Effector memory CD8-positive, alpha-beta T cell (primary cell): ENCODE measurements around the gene INPP5J.

Experiments used
- ATAC-seq: fragments of 150-1000 bp; cut with Tn5 transposase; replicated peaks from 2 replicates; pipeline ENCODE4 v1.10.0; 2021; ENCODE audit warnings: mild to moderate bottlenecking, moderate library complexity
- DNase-seq, 3 experiments: peaks; one replicate each; pipeline ENCODE4 v3.0.0; 2021
- H3K27ac Mint-ChIP-seq, 2 donors: one replicate each; pipeline ENCODE4 v1.8.0; 2022; ENCODE audit warnings: mild to moderate bottlenecking in 2 of 2, mixed read lengths in 2 of 2, moderate library complexity in 2 of 2
- H3K27me3 Mint-ChIP-seq, 2 donors: one replicate each; pipeline ENCODE4 v1.8.0; 2022; ENCODE audit warnings: mixed read lengths in 2 of 2
- H3K36me3 Mint-ChIP-seq: one replicate; pipeline ENCODE4 v1.8.0; 2022; ENCODE audit warnings: mild to moderate bottlenecking, moderate library complexity, mixed read lengths; ENCODE audit not compliant: insufficient read depth
- H3K4me1 Mint-ChIP-seq, 2 donors: one replicate each; pipeline ENCODE4 v1.8.0; 2022; ENCODE audit warnings: low read depth in 2 of 2, mixed read lengths in 2 of 2
- H3K4me3 Mint-ChIP-seq, 2 donors: one replicate each; pipeline ENCODE4 v1.8.0; 2022; ENCODE audit warnings: mild to moderate bottlenecking in 2 of 2, mixed read lengths in 2 of 2, moderate library complexity in 2 of 2
- H3K9me3 Mint-ChIP-seq, 2 donors: one replicate each; pipeline ENCODE4 v1.8.0; 2022; ENCODE audit warnings: mixed read lengths in 2 of 2

Gene INPP5J

DNA sequence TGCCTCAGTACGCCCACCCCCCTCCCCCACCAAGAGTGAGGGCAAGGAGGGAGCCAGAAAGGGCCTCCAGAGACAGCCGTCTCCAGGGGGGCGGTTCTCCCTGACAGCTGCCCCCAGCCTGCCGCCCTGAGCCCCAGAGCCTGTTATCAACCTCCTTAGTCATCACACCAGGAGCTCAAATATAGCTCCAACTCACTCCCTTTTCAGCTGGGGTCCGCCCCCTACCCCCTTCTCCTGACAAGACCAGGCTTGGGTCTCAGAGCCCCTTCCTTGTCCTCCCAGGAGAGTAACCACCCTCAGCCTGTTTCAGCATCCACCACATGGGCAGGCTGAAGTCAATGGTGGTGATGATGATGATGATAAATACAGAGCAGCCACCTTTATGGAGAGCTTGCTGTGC lies 2.5 kb upstream of the INPP5J start:
- peak overlapping the region in 1 of 2 donors; percentile 36 for H3K27ac Mint-ChIP-seq
- no peak overlapping the region for H3K4me3 Mint-ChIP-seq
- H3K4me1 Mint-ChIP-seq: no peaks in the 10 kb centered on the region
- ATAC-seq (no peak), DNase-seq (no peak)
- H3K36me3 Mint-ChIP-seq: no peaks in the 10 kb centered on the region
- H3K9me3 Mint-ChIP-seq: no peaks in the 10 kb centered on the region
- no peaks in the 10 kb centered on the region for H3K27me3 Mint-ChIP-seq

DNA sequence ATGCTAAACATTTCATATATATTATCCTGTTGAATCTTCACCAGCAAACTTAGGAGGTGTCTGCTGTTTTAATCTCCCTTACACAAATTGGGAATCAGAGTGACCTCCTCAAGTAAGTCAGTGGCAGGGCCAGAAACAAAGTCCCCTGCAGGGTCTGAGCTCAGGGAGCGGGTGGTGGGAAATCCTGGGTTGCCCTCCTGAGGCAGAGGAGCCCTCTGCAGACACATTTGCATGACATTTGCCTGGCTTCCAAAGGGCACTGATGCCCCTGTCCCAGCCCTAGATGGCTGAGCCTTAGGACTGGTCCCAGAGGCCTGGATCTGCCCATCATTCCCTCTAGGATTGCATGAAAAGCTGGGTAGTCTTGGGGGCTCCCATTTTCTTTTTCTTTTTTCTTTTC lies 2.1 kb upstream of the INPP5J start:
- H3K4me3 Mint-ChIP-seq: no peak overlapping the region
- H3K4me1 Mint-ChIP-seq: no peaks in the 10 kb centered on the region
- no peaks in the 10 kb centered on the region for H3K36me3 Mint-ChIP-seq
- ATAC-seq: no peak
- no peaks in the 10 kb centered on the region for H3K27me3 Mint-ChIP-seq
- no peaks in the 10 kb centered on the region for H3K9me3 Mint-ChIP-seq
- no peak for DNase-seq
- H3K27ac Mint-ChIP-seq: no peak overlapping the region

DNA sequence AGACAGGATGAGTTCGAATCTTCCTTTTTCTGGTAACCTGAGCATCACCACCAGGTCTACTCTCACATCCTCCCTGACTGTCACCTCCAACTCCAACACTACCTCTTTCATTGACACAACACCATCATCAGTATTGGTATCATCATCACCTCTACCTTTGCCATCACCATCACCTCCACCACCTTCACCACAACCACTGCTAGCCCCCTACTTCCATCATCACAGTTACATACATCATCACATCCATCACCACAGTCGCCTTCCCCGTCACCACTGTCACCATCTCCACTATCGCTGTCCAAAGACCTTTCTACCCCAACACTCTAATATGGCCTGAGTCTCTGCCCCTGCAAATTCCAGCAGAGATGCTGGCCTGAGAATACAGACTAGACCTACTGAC lies 1.4 kb upstream of the INPP5J start:
- Mint-ChIP-seq H3K4me1 (no peaks in the 10 kb centered on the region), H3K27ac (peak overlapping the region in 1 of 2 donors; percentile 4)

DNA sequence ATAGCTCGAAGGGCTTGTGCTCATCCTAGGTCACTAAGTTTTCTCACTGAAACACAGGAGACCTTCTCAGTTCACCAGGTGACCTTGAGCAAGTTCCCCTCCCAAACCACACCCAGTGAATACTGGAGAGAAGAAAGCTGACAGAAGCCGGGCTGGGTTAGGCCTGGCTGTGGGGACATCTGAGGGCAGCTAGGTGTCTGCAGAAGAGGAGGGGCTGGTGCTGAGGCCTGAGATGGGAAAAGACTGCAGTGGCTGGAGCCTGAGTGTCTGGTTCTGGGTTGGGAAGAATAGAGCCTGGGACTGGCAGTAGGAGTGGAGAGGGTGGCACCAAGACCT lies 602 bp upstream of the INPP5J start:
- peak overlapping the region in 1 of 2 donors; percentile 66 for H3K27ac Mint-ChIP-seq
- DNase-seq (no peak), ATAC-seq (no peak)
- no peaks in the 10 kb centered on the region for H3K9me3 Mint-ChIP-seq
- peaks cover 0 to 3% of the 10 kb centered on the region in 2 donors for H3K27me3 Mint-ChIP-seq
- H3K4me1 Mint-ChIP-seq: peaks cover 0 to under 1% of the 10 kb centered on the region in 2 donors
- H3K4me3 Mint-ChIP-seq: no peak overlapping the region
- no peaks in the 10 kb centered on the region for H3K36me3 Mint-ChIP-seq

More for the DNA sequence above, 1.4 kb upstream of the INPP5J start:
- ATAC-seq (no peak), DNase-seq (no peak)
- H3K27me3 Mint-ChIP-seq: no peaks in the 10 kb centered on the region
- H3K36me3 Mint-ChIP-seq: no peaks in the 10 kb centered on the region
- H3K4me3 Mint-ChIP-seq: no peak overlapping the region
- no peaks in the 10 kb centered on the region for H3K9me3 Mint-ChIP-seq

DNA sequence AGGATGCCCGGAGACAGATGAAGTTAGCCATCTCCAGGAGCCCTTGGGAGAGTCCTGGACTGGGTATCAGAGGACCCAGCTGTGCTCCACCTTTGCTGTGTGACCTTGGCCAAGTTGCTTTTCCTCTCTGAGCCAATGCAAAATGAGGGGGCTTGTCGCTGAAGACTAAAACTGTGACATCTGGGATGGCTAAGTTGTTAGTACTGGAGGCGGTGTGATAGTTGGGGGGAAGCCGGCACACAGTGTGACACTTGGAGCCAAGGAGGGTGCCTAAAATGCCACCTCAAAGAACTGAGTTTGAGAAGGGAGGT lies 481 bp downstream of the INPP5J start:
- no peaks in the 10 kb centered on the region for H3K9me3 Mint-ChIP-seq
- ATAC-seq (no peak), DNase-seq (no peak)
- no peak overlapping the region for H3K4me3 Mint-ChIP-seq
- peaks cover 0 to 3% of the 10 kb centered on the region in 2 donors for H3K4me1 Mint-ChIP-seq
- peaks cover 0 to 14% of the 10 kb centered on the region in 2 donors for H3K27me3 Mint-ChIP-seq
- H3K36me3 Mint-ChIP-seq: no peaks in the 10 kb centered on the region
- H3K27ac Mint-ChIP-seq: no peak overlapping the region

DNA sequence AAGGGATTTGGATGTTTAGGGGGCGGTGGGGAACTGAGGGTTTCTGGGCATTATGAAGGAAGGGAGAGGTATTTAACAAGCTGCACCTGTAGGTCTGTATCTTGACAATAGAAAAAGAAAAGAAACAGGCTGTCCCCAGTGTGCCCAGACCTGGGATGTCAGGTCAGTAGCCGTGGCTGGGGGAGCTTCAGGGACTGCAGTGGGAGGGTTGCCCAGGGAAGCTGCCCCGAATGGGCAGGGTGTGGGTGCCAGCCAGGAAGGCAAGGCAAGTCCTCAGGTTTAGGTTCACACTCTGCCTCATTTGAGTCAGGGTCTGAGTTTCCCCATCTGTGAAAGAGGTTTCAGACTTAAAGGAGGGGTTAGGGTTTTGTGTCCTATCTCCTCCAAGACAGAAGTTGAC lies 1.5 kb downstream of the INPP5J start:
- Mint-ChIP-seq H3K4me3 (no peak overlapping the region), H3K27ac (no peak overlapping the region), H3K36me3 (no peaks in the 10 kb centered on the region), H3K9me3 (no peaks in the 10 kb centered on the region), H3K4me1 (peaks cover 0 to 3% of the 10 kb centered on the region in 2 donors), H3K27me3 (peaks cover 0 to 14% of the 10 kb centered on the region in 2 donors)
- ATAC-seq (no peak), DNase-seq (no peak)

DNA sequence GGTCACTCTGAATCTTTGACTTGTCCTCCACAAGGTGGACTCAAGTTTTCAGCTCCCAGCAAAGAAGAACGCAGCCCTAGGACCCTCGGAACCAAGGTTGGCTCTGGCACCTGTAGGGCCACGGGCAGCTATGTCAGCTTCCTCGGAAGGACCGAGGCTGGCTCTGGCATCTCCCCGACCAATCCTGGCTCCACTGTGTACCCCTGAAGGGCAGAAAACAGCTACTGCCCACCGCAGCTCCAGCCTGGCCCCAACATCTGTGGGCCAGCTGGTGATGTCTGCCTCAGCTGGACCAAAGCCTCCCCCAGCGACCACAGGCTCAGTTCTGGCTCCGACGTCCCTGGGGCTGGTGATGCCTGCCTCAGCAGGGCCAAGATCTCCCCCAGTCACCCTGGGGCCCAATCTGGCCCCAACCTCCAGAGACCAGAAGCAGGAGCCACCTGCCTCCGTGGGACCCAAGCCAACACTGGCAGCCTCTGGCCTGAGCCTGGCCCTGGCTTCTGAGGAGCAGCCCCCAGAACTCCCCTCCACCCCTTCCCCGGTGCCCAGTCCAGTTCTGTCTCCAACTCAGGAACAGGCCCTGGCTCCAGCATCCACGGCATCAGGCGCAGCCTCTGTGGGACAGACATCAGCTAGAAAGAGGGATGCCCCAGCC lies 2.2 kb downstream of the INPP5J start:
- Mint-ChIP-seq H3K27ac (no peak overlapping the region), H3K4me3 (no peak overlapping the region), H3K27me3 (peaks cover 0 to 14% of the 10 kb centered on the region in 2 donors), H3K36me3 (no peaks in the 10 kb centered on the region), H3K9me3 (no peaks in the 10 kb centered on the region), H3K4me1 (peaks cover 0 to 3% of the 10 kb centered on the region in 2 donors)
- DNase-seq (no peak), ATAC-seq (no peak)

DNA sequence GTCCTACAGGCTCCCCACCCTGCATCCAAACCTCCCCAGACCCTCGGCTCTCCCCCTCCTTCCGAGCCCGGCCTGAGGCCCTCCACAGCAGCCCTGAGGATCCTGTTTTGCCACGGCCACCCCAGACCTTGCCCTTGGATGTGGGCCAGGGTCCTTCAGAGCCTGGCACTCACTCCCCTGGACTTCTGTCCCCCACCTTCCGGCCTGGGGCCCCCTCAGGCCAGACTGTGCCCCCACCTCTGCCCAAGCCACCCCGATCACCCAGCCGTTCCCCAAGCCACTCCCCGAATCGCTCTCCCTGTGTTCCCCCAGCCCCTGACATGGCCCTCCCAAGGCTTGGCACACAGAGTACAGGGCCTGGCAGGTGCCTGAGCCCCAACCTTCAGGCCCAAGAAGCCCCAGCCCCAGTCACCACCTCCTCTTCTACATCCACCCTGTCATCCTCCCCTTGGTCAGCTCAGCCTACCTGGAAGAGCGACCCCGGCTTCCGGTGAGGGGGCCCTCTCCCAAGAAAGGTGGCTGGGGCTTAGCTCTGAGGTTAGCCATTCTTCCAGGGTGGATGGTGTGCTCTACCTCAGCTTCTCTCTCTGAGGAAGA lies 2.9 kb downstream of the INPP5J start:
- Mint-ChIP-seq H3K9me3 (no peaks in the 10 kb centered on the region), H3K4me1 (peaks cover 0 to 3% of the 10 kb centered on the region in 2 donors), H3K27me3 (peaks cover 0 to 14% of the 10 kb centered on the region in 2 donors), H3K4me3 (no peak overlapping the region), H3K36me3 (no peaks in the 10 kb centered on the region), H3K27ac (no peak overlapping the region)
- ATAC-seq (no peak), DNase-seq (no peak)

DNA sequence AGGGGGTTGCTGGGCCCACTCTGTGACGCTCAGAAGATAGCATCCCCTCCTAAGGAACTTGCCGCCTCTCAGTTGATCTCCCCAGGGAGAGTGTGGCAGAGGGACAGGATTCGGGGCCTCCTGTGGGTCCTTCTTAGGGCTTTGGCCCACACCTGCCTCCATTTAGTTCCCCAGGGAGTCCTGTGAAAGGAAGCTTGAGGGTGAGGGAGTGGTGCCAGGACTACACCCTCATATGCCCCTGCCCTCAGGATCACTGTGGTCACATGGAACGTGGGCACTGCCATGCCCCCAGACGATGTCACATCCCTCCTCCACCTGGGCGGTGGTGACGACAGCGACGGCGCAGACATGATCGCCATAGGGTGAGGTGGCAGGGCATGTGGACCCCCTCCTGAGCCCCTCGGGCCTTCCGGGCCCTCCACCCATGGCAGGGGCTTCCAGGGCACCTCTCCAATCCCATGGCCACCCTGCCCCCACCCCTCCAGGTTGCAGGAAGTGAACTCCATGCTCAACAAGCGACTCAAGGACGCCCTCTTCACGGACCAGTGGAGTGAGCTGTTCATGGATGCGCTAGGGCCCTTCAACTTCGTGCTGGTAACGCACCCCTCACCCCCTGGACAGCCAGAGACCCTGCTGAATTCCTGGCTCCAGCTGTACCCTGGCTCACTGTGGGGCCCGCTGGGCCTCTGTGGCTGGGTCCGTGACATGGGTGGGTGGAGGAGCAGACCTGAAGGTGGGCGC lies 3.5 kb downstream of the INPP5J start:
- peaks cover 0 to 14% of the 10 kb centered on the region in 2 donors for H3K27me3 Mint-ChIP-seq
- no peak overlapping the region for H3K4me3 Mint-ChIP-seq
- no peak for ATAC-seq
- H3K36me3 Mint-ChIP-seq: no peaks in the 10 kb centered on the region
- DNase-seq: no peak
- no peak overlapping the region for H3K27ac Mint-ChIP-seq
- peaks cover 0 to 3% of the 10 kb centered on the region in 2 donors for H3K4me1 Mint-ChIP-seq
- no peaks in the 10 kb centered on the region for H3K9me3 Mint-ChIP-seq

DNA sequence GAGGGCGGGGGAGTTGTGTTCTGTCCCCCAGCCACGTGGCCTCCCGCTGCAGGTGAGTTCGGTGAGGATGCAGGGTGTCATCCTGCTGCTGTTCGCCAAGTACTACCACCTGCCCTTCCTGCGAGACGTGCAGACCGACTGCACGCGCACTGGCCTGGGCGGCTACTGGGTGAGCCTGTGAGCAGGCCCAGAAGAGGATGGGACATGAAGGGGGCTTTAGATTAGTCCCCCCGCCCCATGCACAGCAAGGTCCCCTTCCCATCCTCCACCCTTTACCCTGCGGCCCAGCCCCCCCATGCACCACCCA lies 4.1 kb downstream of the INPP5J start:
- H3K27ac Mint-ChIP-seq: no peak overlapping the region
- H3K4me1 Mint-ChIP-seq: peaks cover 0 to 3% of the 10 kb centered on the region in 2 donors
- H3K27me3 Mint-ChIP-seq: peaks cover 0 to 14% of the 10 kb centered on the region in 2 donors
- DNase-seq (no peak), ATAC-seq (no peak)
- H3K9me3 Mint-ChIP-seq: no peaks in the 10 kb centered on the region
- H3K36me3 Mint-ChIP-seq: no peaks in the 10 kb centered on the region
- no peak overlapping the region for H3K4me3 Mint-ChIP-seq

DNA sequence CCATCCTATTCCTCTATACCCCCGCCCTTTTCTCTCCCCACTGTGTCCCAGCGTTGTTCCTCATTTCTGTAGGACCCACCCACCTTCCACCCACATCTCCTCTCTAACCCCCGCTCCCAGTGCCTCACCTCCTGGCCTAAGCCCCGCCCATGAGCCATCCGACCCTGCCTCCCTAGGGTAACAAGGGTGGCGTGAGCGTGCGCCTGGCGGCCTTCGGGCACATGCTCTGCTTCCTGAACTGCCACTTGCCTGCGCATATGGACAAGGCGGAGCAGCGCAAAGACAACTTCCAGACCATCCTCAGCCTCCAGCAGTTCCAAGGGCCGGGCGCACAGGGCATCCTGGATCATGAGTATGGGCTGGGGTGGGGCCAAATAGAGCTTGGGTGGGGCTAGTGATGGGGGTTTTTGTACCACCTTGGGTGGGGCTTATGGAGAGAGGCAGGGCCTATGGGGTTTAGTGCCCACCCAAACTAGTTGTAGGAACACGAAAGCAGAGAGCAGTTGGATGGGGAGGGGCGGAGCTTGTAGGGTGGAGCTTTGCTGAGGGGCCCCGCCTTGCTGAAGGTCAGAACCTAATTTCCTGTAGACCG lies 4.5 kb downstream of the INPP5J start:
- H3K36me3 Mint-ChIP-seq: no peaks in the 10 kb centered on the region
- no peak for ATAC-seq
- H3K4me3 Mint-ChIP-seq: no peak overlapping the region
- peaks cover 0 to 14% of the 10 kb centered on the region in 2 donors for H3K27me3 Mint-ChIP-seq
- H3K9me3 Mint-ChIP-seq: no peaks in the 10 kb centered on the region
- H3K4me1 Mint-ChIP-seq: peaks cover 0 to 3% of the 10 kb centered on the region in 2 donors
- H3K27ac Mint-ChIP-seq: no peak overlapping the region
- no peak for DNase-seq

DNA sequence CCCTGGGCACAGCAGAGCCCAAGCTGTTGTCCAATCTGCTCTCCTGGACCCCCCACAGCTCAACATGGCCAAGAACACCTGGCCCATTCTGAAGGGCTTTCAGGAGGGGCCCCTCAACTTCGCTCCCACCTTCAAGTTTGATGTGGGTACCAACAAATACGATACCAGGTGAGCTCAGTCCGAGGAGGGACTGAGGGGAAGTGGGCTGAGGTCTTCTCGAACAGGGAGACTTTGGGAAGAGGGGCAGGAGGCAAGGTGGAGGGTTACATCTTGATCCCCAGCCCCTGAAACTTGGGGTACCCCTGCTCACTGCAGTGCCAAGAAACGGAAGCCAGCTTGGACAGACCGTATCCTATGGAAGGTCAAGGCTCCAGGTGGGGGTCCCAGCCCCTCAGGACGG lies 5.4 kb downstream of the INPP5J start:
- Mint-ChIP-seq H3K27ac (no peak overlapping the region), H3K36me3 (no peaks in the 10 kb centered on the region), H3K27me3 (peaks cover 0 to 14% of the 10 kb centered on the region in 2 donors), H3K4me3 (no peak overlapping the region), H3K4me1 (peaks cover 0 to 3% of the 10 kb centered on the region in 2 donors), H3K9me3 (no peaks in the 10 kb centered on the region)
- no peak for DNase-seq
- ATAC-seq: no peak

DNA sequence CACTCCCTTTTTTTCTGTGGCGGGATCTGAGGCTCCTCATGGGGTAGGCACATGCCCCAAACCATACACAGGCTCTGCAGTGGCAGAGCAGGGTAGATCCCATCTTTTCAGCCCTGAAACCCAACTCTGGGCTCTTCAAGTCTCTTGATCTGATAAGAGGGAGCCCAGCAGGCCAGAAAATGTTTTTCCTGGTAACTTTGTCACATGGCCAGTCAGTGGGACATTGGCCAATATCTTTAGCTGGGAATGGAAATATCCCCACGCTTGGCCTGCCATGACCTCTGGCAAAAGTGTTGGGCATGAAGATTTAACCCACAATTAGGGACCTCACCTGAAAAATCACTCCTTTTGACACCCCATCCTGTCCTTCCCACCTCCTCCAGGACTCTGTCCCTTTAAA lies 8.1 kb downstream of the INPP5J start:
- no peaks in the 10 kb centered on the region for H3K9me3 Mint-ChIP-seq
- no peak overlapping the region for H3K4me3 Mint-ChIP-seq
- no peak for DNase-seq
- peaks cover 0 to 3% of the 10 kb centered on the region in 2 donors for H3K4me1 Mint-ChIP-seq
- no peak overlapping the region for H3K27ac Mint-ChIP-seq
- peaks cover 0 to 14% of the 10 kb centered on the region in 2 donors for H3K27me3 Mint-ChIP-seq
- no peaks in the 10 kb centered on the region for H3K36me3 Mint-ChIP-seq
- no peak for ATAC-seq

DNA sequence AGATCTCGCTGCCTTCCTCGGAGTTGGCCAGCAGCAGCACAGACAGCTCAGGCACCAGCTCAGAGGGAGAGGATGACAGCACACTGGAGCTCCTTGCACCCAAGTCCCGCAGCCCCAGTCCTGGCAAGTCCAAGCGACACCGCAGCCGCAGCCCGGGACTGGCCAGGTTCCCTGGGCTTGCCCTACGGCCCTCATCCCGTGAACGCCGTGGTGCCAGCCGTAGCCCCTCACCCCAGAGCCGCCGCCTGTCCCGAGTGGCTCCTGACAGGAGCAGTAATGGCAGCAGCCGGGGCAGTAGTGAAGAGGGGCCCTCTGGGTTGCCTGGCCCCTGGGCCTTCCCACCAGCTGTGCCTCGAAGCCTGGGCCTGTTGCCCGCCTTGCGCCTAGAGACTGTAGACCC lies 11.1 kb downstream of the INPP5J start:
- no peak overlapping the region for H3K4me3 Mint-ChIP-seq
- H3K27ac Mint-ChIP-seq: no peak overlapping the region
- DNase-seq (no peak), ATAC-seq (no peak)
- no peaks in the 10 kb centered on the region for H3K4me1 Mint-ChIP-seq
- peaks cover 0 to 5% of the 10 kb centered on the region in 2 donors for H3K27me3 Mint-ChIP-seq
- no peaks in the 10 kb centered on the region for H3K9me3 Mint-ChIP-seq
- H3K36me3 Mint-ChIP-seq: no peaks in the 10 kb centered on the region
